A549 (cell line): Measurements from ENCODE around the gene KHDRBS2.

Experiments used
- BHLHE40 ChIP-seq: IDR thresholded peaks from 2 replicates; pipeline ENCODE4 v1.6.1; 2012; ENCODE audit warnings: low read depth, low read length, inconsistent platforms
- CEBPB ChIP-seq, 2 experiments: fragments of >200 bp in 1 of 2; sonication (Bioruptor Twin) in 1 of 2; formaldehyde crosslinking in 1 of 2; IDR thresholded peaks; 2 replicates each; pipeline ENCODE4 v1.6.1; 2012 to 2016
- CHD2 ChIP-seq: fragments of 150-350 bp; IDR thresholded peaks from 2 replicates; pipeline ENCODE4 v1.6.1; 2014; ENCODE audit warnings: low read length; ENCODE audit not compliant: partially characterized antibody
- CHD4 ChIP-seq: fragments of 200-600 bp; sonication (generic); IDR thresholded peaks from 2 replicates; pipeline ENCODE4 v1.6.1; 2016; ENCODE audit warnings: antibody characterized with exemption, mild to moderate bottlenecking, borderline replicate concordance
- HOXA7 ChIP-seq: fragments of 250-450 bp; sonication (Bioruptor Pico); IDR thresholded peaks from 2 replicates; pipeline ENCODE4 v1.5.0; 2020; ENCODE audit warnings: mild to moderate bottlenecking, moderate library complexity
- KDM1A ChIP-seq: fragments of 200-600 bp; sonication (generic); IDR thresholded peaks from 2 replicates; pipeline ENCODE4 v1.6.1; 2016; ENCODE audit warnings: low read depth, mild to moderate bottlenecking
- POLR2A ChIP-seq: IDR thresholded peaks from 2 replicates; pipeline ENCODE4 v1.6.1; 2012; ENCODE audit warnings: mild to moderate bottlenecking, low read length
- RARB ChIP-seq: fragments of 250-450 bp; sonication (Bioruptor Pico); IDR thresholded peaks from 2 replicates; pipeline ENCODE4 v1.8.0; 2021; ENCODE audit warnings: mild to moderate bottlenecking, moderate library complexity
- ZNF302 ChIP-seq: fragments of 250-450 bp; sonication (Bioruptor Pico); IDR thresholded peaks from 2 replicates; pipeline ENCODE4 v1.9.0; 2021; ENCODE audit warnings: inconsistent platforms, mild to moderate bottlenecking, moderate library complexity
- TF ChIP-seq, protein P1 (sequence below): fragments of >200 bp; sonication (Bioruptor Twin); formaldehyde crosslinking; IDR thresholded peaks from 3 replicates; pipeline ENCODE4 v1.5.1; 2016
- TF ChIP-seq, protein P2 (sequence below): fragments of >200 bp; sonication (Bioruptor Twin); formaldehyde crosslinking; IDR thresholded peaks from 2 replicates; pipeline ENCODE4 v1.6.1; 2016

DNA sequence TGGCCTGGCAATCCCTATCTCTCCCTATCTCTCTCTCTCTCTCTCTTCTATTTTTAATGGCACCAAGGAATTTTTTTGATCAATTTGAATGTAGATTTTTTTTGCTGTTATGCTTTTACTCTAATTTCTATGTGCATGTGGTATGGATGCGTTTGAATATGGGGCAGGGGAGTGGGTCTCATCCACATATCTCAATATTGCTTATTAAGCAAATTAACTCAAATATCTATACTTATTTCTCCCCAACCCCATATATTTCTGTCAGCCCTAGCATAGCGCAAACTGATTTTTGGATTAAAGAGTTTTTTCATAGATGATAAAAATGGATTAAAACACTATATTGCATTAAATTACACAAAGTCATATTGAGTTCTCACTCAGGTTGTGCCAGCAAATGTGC is 210.2 kb downstream of the KHDRBS2 start:
- TF ChIP-seq CEBPB (IDR thresholded peaks at IDR 0.05) (no peak), KDM1A (no peak), RARB (CRISPR knock-in tag) (no peak), ZNF302 (CRISPR knock-in tag) (no peak), CHD4 (no peak), HOXA7 (CRISPR knock-in tag) (no peak), POLR2A (no peak), BHLHE40 (no peak), CHD2 (no peak)
- TF ChIP-seq, protein P1, sequence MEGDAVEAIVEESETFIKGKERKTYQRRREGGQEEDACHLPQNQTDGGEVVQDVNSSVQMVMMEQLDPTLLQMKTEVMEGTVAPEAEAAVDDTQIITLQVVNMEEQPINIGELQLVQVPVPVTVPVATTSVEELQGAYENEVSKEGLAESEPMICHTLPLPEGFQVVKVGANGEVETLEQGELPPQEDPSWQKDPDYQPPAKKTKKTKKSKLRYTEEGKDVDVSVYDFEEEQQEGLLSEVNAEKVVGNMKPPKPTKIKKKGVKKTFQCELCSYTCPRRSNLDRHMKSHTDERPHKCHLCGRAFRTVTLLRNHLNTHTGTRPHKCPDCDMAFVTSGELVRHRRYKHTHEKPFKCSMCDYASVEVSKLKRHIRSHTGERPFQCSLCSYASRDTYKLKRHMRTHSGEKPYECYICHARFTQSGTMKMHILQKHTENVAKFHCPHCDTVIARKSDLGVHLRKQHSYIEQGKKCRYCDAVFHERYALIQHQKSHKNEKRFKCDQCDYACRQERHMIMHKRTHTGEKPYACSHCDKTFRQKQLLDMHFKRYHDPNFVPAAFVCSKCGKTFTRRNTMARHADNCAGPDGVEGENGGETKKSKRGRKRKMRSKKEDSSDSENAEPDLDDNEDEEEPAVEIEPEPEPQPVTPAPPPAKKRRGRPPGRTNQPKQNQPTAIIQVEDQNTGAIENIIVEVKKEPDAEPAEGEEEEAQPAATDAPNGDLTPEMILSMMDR, result no peak
- TF ChIP-seq, protein P2, sequence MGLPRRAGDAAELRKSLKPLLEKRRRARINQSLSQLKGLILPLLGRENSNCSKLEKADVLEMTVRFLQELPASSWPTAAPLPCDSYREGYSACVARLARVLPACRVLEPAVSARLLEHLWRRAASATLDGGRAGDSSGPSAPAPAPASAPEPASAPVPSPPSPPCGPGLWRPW, result no peak
